ENCODE results near the gene DCP1B.
"Not testable (repeated sequence)": the region's sequence is repeated elsewhere in the genome, so short reads cannot be mapped to it uniquely, and the experiment has no call there.

DCP1B gene

DNA sequence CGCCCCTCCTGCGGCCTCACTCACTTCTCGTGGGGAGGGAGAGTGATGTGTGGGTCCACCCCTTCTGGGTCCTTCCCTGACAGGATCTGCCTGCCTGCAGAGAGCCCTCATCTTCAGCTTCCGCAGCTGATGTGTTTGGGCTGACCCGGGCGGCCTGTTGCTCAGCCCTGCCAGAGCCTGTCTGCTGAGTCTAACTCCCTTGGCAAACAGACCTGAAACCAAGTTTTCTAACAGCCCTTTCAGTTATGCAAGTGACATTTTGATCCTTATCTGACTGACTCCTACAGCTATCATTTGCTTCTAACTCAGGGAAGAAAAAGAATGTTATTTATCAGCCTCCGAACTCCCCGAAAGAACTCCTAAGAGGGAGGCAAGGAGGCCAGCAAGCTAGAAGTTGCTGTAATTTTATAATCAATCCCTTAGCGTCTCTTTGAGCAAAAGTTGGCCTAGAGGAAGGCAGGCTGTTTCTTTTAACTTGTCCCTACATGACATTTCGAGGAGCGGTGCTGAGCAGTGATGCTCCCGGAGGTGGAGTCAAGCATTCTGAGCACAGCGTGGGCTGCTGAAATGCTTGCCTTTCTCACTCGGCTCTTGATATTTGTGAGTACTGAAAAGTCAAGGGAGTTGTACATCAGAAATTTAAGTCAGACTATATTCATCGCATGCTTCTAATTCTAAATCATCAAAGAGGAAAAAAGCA is 54.3 kb downstream of the DCP1B start:
- POLR2A ChIA-PET (ENCODE audit: low non-redundant PET): no interaction called here
- CTCF ChIA-PET: interaction anchor here (0.6 to 1.4 kb wide), 3 partner anchors 10 to 142 kb away, joined by 3 to 6 read pairs (median 4); no protein-coding TSS in a partner anchor
- DNase-seq (ENCODE audit: low spot score): no peak
- TF ChIP-seq, protein P1, sequence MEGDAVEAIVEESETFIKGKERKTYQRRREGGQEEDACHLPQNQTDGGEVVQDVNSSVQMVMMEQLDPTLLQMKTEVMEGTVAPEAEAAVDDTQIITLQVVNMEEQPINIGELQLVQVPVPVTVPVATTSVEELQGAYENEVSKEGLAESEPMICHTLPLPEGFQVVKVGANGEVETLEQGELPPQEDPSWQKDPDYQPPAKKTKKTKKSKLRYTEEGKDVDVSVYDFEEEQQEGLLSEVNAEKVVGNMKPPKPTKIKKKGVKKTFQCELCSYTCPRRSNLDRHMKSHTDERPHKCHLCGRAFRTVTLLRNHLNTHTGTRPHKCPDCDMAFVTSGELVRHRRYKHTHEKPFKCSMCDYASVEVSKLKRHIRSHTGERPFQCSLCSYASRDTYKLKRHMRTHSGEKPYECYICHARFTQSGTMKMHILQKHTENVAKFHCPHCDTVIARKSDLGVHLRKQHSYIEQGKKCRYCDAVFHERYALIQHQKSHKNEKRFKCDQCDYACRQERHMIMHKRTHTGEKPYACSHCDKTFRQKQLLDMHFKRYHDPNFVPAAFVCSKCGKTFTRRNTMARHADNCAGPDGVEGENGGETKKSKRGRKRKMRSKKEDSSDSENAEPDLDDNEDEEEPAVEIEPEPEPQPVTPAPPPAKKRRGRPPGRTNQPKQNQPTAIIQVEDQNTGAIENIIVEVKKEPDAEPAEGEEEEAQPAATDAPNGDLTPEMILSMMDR (conservative IDR thresholded peaks at IDR 0.05; ENCODE audit: low read depth): no peak
- H3K27ac ChIP-seq: no peak overlapping the region

DNA sequence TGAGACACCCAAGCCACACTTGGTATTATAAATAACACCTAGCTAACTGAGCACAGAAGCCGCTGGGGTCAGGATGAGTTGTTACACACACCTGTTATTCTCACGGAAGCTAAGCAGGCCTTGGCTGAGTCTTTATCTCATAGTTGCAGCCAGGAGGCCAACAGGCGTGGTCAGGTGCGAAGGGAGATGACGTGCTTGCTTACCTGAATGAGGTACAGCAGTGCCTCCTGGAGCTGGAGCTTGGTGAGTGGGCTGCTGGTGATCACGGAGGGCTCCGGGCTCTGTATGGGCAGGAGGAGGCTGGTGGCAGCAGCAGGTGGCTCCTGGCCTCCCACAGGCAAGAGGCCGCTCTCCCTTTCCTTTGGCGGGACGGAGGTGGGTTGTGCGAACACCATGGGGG is 55.4 kb downstream of the DCP1B start:
- H3K27ac ChIP-seq: no peak overlapping the region
- DNase-seq (ENCODE audit: low spot score): no peak
- ChIA-PET CTCF (interaction anchor here (0.6 to 1.4 kb wide), 4 partner anchors 9 to 273 kb away, joined by 3 to 6 read pairs (median 4); no protein-coding TSS in a partner anchor), POLR2A (ENCODE audit: low non-redundant PET) (no interaction called here)
- TF ChIP-seq, protein P1 (conservative IDR thresholded peaks at IDR 0.05; ENCODE audit: low read depth): no peak

DNA sequence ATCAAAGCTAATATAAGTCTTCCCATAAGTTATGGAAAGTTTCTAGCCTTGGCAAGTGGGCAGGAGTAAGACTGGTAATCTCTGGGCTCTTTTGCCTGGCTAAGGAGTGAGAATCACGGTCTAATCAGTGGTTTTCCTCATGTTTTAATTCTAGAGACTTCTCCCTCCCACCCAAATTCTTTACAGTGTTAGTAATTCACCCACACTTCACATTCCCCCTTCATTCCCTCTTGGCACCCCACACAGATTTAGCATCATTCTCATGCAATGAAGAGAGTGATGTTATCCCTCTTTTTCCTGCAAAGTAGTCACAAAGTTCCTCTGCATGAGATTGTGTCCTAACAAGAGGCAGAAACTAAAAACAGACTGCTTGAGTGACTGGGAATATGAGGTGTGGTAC is 57.2 kb downstream of the DCP1B start:
- TF ChIP-seq, protein P1 (conservative IDR thresholded peaks at IDR 0.05; ENCODE audit: low read depth): no peak
- no peak for DNase-seq (ENCODE audit: low spot score)
- ChIA-PET CTCF (interaction anchor here (1.0 kb wide), 1 partner anchor 636 kb away, joined by 4 read pairs; no protein-coding TSS in a partner anchor), POLR2A (ENCODE audit: low non-redundant PET) (no interaction called here)
- H3K27ac ChIP-seq: no peak overlapping the region

DNA sequence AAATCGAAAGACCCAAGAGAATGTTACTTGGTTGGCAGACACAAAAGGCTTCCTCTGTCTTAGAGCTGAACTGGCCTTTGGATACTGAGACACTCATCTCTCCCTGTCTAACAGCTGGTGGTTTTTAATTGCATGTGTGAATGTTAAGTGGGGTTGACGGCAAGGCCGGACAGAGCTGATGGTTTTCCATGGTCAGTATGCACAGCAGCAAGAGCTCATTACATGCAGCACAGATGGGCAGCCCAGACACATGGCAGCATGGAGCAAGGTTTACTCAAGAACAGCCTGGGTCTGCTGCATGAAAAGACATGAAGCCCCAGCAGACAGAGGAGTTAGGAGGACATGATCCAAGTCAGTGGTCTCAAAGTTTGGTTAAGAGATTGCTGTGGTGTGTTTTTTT is 58.0 kb downstream of the DCP1B start:
- DNase-seq (ENCODE audit: low spot score): no peak
- CTCF ChIA-PET: interaction anchor here (0.6 kb wide), 1 partner anchor 293 kb away, joined by 3 read pairs; no protein-coding TSS in a partner anchor
- no peak overlapping the region for H3K27ac ChIP-seq
- POLR2A ChIA-PET (ENCODE audit: low non-redundant PET): no interaction called here
- TF ChIP-seq, protein P1 (conservative IDR thresholded peaks at IDR 0.05; ENCODE audit: low read depth): no peak

DNA sequence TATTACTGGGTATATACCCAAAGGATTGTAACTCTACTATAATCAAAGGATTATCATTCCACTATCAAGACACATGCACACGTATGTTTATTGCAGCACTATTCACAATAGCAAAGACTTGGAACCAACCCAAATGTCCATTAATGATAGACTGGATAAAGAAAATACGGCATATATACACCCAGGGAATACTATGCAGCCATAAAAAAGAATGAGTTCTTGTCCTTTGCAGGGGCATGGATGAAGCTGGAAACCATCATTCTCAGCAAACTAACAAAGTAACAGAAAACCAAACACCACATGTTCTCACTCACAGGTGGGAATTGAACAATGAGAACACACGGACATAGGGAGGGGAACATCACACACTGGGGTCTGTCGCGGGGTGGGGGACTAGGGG is 58.8 kb downstream of the DCP1B start:
- CTCF ChIA-PET; DNase-seq (ENCODE audit: low spot score); H3K27ac ChIP-seq; POLR2A ChIA-PET (ENCODE audit: low non-redundant PET): not testable (repeated sequence)

DNA sequence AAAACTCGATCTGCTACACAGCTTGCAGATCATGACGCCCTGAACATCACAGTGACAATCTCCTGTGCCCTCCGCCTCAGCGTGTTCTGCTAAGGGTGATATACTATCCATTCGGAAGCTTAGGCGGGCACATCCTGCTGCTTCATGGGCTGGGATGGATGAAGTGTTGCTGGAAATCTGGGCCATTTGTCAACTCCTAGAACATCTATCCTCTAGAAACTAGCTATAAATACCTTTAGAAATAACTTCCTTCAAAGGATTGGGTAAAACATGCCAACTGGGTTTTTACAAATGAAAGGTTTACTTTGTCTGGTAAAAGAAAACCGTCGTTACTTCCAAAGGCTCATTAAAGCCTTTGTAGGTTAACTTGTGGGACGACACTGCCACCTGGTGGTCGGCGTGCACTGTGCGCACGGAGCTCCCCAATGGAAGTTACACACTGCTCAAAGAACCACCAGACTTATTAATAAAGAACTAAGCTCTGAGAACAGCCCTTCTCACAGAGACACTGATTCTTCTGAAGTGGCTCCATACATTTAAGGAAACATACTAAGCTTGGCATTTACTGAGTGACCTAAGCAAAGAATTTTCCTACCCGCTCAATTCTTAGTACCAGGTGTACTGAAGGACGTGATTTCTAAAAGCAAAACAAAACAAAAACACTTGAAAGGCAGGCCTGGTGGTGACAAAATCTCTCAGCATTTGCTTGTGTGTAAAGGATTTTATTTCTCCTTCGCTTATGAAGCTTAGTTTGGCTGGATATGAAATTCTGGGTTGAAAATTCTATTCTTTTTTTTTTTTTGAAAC is 64.3 kb downstream of the DCP1B start:
- CTCF ChIA-PET: interaction anchor here (0.5 to 2.0 kb wide), 34 partner anchors 9 to 1241 kb away, joined by 3 to 45 read pairs (median 3); no protein-coding TSS in a partner anchor
- POLR2A ChIA-PET (ENCODE audit: low non-redundant PET): no interaction called here
- DNase-seq (ENCODE audit: low spot score): peak; percentile 64
- TF ChIP-seq, protein P1 (conservative IDR thresholded peaks at IDR 0.05; ENCODE audit: low read depth): peak; percentile 81
- H3K27ac ChIP-seq: no peak overlapping the region
